K562 (cell line): ENCODE data around the gene PLA2G2C. TPM values are rescaled to one million over a fixed set of nuclear protein-coding genes. Genes with fewer than 3 reads are reported as not detected.

Source experiments
- BRD4 ChIP-seq: fragments of 200-600 bp; sonication (generic); IDR thresholded peaks from 2 replicates; pipeline ENCODE4 v1.6.1; 2017; ENCODE audit warnings: inconsistent platforms
- CBFA2T3 ChIP-seq: fragments of 450-650 bp; IDR thresholded peaks from 2 replicates; pipeline ENCODE4 v1.6.1; 2017
- E2F6 ChIP-seq, 2 experiments: IDR thresholded peaks; 2 replicates each; pipeline ENCODE4 v1.6.1; 2011; ENCODE audit warnings: borderline replicate concordance in 1 of 2, control low read depth in 1 of 2, low read depth in 1 of 2, low read length in 1 of 2, mild to moderate bottlenecking in 1 of 2, mixed read lengths in 1 of 2, moderate library complexity in 1 of 2; ENCODE audit not compliant: insufficient read depth in 1 of 2, insufficient read length in 1 of 2, poor library complexity in 1 of 2, severe bottlenecking in 1 of 2; ENCODE audit errors: extremely low read depth in 1 of 2
- ELF1 ChIP-seq: fragments of 200-800 bp; sonication (Bioruptor generic); IDR thresholded peaks from 2 replicates; pipeline ENCODE4 v1.6.1; 2016; ENCODE audit warnings: missing genetic modification characterization, missing compliant biosample characterization
- GTF2B ChIP-seq: IDR thresholded peaks from 2 replicates; pipeline ENCODE4 v1.6.1; 2011; ENCODE audit not compliant: insufficient read length; ENCODE audit errors: extremely low read depth
- HIVEP1 ChIP-seq: fragments of 250-450 bp; sonication (Bioruptor Pico); IDR thresholded peaks from 2 replicates; pipeline ENCODE4 v1.4.0; 2020; ENCODE audit warnings: mild to moderate bottlenecking
- MYC ChIP-seq, 2 experiments: fragments of 250-450 bp in 1 of 2; sonication (Bioruptor Pico) in 1 of 2; IDR thresholded peaks; 2 replicates each; pipeline versions ENCODE4 v1.5.1 to v1.6.1; 2012 to 2021; ENCODE audit warnings: low read depth in 2 of 2, borderline replicate concordance in 1 of 2, improper control_type of control experiment in 1 of 2, low read length in 1 of 2, mild to moderate bottlenecking in 1 of 2, moderate library complexity in 1 of 2
- PHB ChIP-seq: fragments of 250-450 bp; sonication (Bioruptor Pico); IDR thresholded peaks from 2 replicates; pipeline ENCODE4 v1.5.0; 2021
- RBM14 ChIP-seq: fragments of 200-400 bp; formaldehyde crosslinking; IDR thresholded peaks from 2 replicates; pipeline ENCODE4 v1.6.1; 2018; ENCODE audit warnings: low read depth, mild to moderate bottlenecking, low read length, moderate library complexity, borderline replicate concordance; ENCODE audit not compliant: insufficient read depth
- RNF2 ChIP-seq: sonication (generic); IDR thresholded peaks from 2 replicates; pipeline ENCODE4 v1.6.1; 2016
- SRF ChIP-seq, 2 experiments: fragments of 250-450, 450-650 bp in 1 of 2; sonication (Bioruptor Pico) in 1 of 2; sonication (generic) in 1 of 2; formaldehyde crosslinking; IDR thresholded peaks; 2 replicates each; pipeline versions ENCODE4 v1.5.0 to v1.5.1; 2020 to 2022; ENCODE audit warnings: mild to moderate bottlenecking in 1 of 2, missing genetic modification reagents in 1 of 2
- polyA plus RNA-seq, 8 experiments: library from polyadenylated mRNA; depleted of rRNA in 4 of 8; stranded (reverse) in 5 of 8; unstranded in 3 of 8; fragments of >200 nt; fragmentation: Nextera tagmentation in 2 of 8; fragmentation: Illumina TruSeq in 1 of 8; extraction: Ambion mirVana in 2 of 8; extraction: Trizol in 1 of 8; gene quantifications; 2 replicates each; pipeline versions ENCODE4 v1.2.1 to v1.2.3, GENCODE V29; 2011 to 2014; ENCODE audit warnings: inconsistent platforms in 1 of 8, missing spikeins in 1 of 8
- total RNA-seq, 7 experiments: library from RNA; depleted of rRNA in 6 of 7; stranded (reverse); fragments of >200 nt in 6 of 7; fragmentation: Illumina TruSeq in 2 of 7; extraction: Trizol in 2 of 7; gene quantifications; 2 replicates each; pipeline versions ENCODE4 v1.2.1 to v1.2.3, GENCODE V29; 2011 to 2021; ENCODE audit warnings: low replicate concordance in 1 of 7
- TF ChIP-seq, protein P1 (sequence below): fragments of 450-650 bp; formaldehyde crosslinking; IDR thresholded peaks from 2 replicates; pipeline ENCODE4 v1.4.0; 2020; ENCODE audit warnings: mild to moderate bottlenecking
- TF ChIP-seq, protein P2 (sequence below): fragments of 150-350 bp; conservative IDR thresholded peaks from 2 replicates; pipeline ENCODE4 v1.6.1; 2014; ENCODE audit warnings: low read length
- TF ChIP-seq, protein P3 (sequence below): fragments of 450-650 bp; formaldehyde crosslinking; IDR thresholded peaks from 2 replicates; pipeline ENCODE4 v1.4.0; 2022; ENCODE audit warnings: missing genetic modification characterization
- TF ChIP-seq, protein P4 (sequence below): sonication (generic); formaldehyde crosslinking; IDR thresholded peaks from 2 replicates; pipeline ENCODE4 v1.8.0; 2022; ENCODE audit warnings: mild to moderate bottlenecking, missing genetic modification reagents

The PLA2G2C gene
- total and polyA plus RNA-seq, 9 of the 15 experiments (the other 6 are each of a cell fraction or from before 2014, with no cell fraction given): 0.14 to 0.49 (median 0.21) TPM

DNA sequence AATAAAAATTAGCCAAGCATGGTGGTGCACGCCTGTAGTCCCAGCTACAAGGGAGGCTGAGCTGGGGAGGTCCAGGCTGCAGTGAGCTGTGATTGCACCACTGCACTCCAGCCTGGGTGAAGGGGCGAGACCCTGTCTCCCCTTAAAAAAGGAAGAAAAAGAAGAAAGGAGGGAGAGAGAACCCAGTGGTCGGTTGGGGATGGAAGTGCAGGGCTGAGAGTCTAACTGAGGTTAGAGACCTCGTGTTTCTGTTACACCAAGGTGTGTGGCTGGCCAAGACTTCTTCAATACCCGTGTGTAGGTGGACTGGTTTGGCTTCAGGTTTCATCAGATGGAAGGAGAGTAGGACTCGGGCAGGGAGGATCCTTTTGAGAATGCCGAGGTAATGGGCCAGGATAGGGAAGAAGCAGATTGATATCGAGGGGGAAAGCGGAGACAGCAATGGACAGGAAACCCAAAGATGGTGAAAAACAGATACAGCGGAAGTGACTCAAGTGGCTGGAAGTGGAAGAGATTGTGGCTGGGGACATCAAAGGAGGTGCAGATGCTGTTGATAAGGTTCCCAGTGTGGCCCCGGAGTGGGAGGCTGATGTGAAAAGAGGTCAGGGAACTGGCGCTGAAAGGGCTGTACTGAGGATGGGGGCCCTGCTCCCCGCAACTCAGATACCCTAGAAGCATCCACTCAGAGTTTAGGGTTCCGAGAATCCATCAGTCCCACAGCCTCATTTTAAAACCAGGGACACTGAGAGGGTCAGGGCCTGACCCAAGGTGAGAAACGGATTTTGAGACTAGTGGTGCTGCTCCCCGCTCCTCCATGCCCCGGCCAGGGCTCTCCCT is 1.1 kb downstream of the PLA2G2C start (continued):
- TF ChIP-seq ELF1 (peak; percentile 69), PHB (CRISPR knock-in tag) (peak; percentile 79; the same call in 1 of the 2 replicates), RNF2 (peak; percentile 95), CBFA2T3 (peak; percentile 88), SRF (CRISPR knock-in tag; IDR thresholded peaks at IDR 0.05) (peak; percentile 86 to 97), MYC (IDR thresholded peaks at IDR 0.05; ENCODE audit: low read depth, low read length) (peak; percentile 16), MYC (CRISPR knock-in tag; IDR thresholded peaks at IDR 0.05; ENCODE audit: borderline replicate concordance, low read depth) (no peak), RBM14 (no peak), HIVEP1 (CRISPR knock-in tag) (peak; percentile 7; the same call in 1 of the 2 replicates), GTF2B (no peak), BRD4 (peak; percentile 6; the same call in 1 of the 2 replicates), E2F6 (IDR thresholded peaks at IDR 0.05; ENCODE audit: borderline replicate concordance in 1 of 2, extremely low read depth in 1 of 2, insufficient read depth in 1 of 2, insufficient read length in 1 of 2, low read depth in 1 of 2, low read length in 1 of 2, poor library complexity in 1 of 2, severe bottlenecking in 1 of 2) (peak; percentile 23 to 56)
- TF ChIP-seq, protein P1, sequence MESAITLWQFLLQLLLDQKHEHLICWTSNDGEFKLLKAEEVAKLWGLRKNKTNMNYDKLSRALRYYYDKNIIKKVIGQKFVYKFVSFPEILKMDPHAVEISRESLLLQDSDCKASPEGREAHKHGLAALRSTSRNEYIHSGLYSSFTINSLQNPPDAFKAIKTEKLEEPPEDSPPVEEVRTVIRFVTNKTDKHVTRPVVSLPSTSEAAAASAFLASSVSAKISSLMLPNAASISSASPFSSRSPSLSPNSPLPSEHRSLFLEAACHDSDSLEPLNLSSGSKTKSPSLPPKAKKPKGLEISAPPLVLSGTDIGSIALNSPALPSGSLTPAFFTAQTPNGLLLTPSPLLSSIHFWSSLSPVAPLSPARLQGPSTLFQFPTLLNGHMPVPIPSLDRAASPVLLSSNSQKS: no peak
- TF ChIP-seq, protein P2, sequence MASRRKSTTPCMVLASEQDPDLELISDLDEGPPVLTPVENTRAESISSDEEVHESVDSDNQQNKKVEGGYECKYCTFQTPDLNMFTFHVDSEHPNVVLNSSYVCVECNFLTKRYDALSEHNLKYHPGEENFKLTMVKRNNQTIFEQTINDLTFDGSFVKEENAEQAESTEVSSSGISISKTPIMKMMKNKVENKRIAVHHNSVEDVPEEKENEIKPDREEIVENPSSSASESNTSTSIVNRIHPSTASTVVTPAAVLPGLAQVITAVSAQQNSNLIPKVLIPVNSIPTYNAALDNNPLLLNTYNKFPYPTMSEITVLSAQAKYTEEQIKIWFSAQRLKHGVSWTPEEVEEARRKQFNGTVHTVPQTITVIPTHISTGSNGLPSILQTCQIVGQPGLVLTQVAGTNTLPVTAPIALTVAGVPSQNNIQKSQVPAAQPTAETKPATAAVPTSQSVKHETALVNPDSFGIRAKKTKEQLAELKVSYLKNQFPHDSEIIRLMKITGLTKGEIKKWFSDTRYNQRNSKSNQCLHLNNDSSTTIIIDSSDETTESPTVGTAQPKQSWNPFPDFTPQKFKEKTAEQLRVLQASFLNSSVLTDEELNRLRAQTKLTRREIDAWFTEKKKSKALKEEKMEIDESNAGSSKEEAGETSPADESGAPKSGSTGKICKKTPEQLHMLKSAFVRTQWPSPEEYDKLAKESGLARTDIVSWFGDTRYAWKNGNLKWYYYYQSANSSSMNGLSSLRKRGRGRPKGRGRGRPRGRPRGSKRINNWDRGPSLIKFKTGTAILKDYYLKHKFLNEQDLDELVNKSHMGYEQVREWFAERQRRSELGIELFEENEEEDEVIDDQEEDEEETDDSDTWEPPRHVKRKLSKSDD: no peak
- TF ChIP-seq, protein P3, sequence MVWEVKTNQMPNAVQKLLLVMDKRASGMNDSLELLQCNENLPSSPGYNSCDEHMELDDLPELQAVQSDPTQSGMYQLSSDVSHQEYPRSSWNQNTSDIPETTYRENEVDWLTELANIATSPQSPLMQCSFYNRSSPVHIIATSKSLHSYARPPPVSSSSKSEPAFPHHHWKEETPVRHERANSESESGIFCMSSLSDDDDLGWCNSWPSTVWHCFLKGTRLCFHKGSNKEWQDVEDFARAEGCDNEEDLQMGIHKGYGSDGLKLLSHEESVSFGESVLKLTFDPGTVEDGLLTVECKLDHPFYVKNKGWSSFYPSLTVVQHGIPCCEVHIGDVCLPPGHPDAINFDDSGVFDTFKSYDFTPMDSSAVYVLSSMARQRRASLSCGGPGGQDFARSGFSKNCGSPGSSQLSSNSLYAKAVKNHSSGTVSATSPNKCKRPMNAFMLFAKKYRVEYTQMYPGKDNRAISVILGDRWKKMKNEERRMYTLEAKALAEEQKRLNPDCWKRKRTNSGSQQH (CRISPR knock-in tag): peak; percentile 84
- TF ChIP-seq, protein P4, sequence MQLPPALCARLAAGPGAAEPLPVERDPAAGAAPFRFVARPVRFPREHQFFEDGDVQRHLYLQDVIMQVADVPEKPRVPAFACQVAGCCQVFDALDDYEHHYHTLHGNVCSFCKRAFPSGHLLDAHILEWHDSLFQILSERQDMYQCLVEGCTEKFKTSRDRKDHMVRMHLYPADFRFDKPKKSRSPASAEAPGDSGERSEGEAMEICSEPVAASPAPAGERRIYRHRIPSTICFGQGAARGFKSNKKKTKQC: peak; percentile 28; the same call in 1 of the 2 replicates
